Gastrocnemius medialis (tissue), 4 donors: ENCODE data around the gene NDUFAF3.

ENCODE experiments used
- CTCF ChIP-seq, 5 experiments: fragments of 450-650 bp in 3 of 5; fragments of 200-600 bp in 2 of 5; sonication (generic) in 2 of 5; IDR thresholded peaks in 4 of 5; conservative IDR thresholded peaks in 1 of 5; 1 replicate in 4 of 5; 2 replicates in 1 of 5; pipeline ENCODE4 v1.5.1; 2016 to 2019; ENCODE audit warnings: antibody characterized with exemption in 5 of 5, mild to moderate bottlenecking in 3 of 5, moderate library complexity in 3 of 5
- POLR2A ChIP-seq, 2 donors: fragments of 450-650 bp; IDR thresholded peaks; one replicate each; pipeline ENCODE4 v1.6.1; 2017; ENCODE audit warnings: antibody characterized with exemption in 2 of 2, mild to moderate bottlenecking in 2 of 2, moderate library complexity in 2 of 2

- TF ChIP-seq CTCF (IDR thresholded peaks at IDR 0.05 in 4 of 5, conservative IDR thresholded peaks at IDR 0.05 in 1 of 5): no peak
- no peak for TF ChIP-seq POLR2A (IDR thresholded peaks at IDR 0.05)
Observed at GRCh38 chr3:48984663-48985062, 37.3 kb upstream of the NDUFAF3 start.
